ENCODE measurements around the gene RAB13. TPM values are rescaled to one million over a fixed set of nuclear protein-coding genes. Genes with fewer than 3 reads are reported as not detected.

The RAB13 gene
- total RNA-seq, 1 experiment from 2014 or later = 122 TPM

DNA sequence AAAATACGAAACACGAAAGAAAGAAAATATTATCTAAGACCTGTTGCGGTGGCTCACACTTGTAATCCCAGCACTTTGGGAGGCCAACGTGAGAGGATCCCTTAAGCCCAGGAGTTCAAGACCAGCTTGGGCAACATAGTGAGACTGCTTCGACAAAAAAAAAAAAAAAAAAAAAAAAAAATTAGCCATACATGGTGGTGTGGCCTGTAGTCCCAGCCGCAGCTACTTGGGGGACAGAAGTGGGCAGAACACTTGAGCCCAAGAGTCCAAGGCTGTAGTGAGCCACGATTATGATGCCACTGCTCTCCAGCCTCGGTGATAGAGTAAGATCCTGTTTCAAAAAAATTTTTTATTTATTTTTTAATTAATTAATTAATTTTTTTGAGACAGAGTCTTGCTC, 1.5 kb upstream of the RAB13 start:
- Histone ChIP-seq H3K23ac (ENCODE audit: insufficient read length, low read depth, low read length) (no peak overlapping the region), H4K8ac (replicated peaks; ENCODE audit: insufficient read length, low read depth, low read length) (no peak overlapping the region), H2AFZ (ENCODE audit: low read length) (no peak overlapping the region), H4K91ac (ENCODE audit: insufficient read length, low read depth, low read length) (no peak overlapping the region), H3K79me2 (ENCODE audit: insufficient read depth, low read length) (peaks cover 5% of the 10 kb centered on the region; the same call in 1 of the 2 replicates), H2BK12ac (ENCODE audit: insufficient read length, low read depth, low read length) (no peak overlapping the region), H2AK5ac (ENCODE audit: insufficient read length, low read length) (no peak overlapping the region), H3K14ac (ENCODE audit: insufficient read depth, low read length) (no peak overlapping the region), H3K4me1 (ENCODE audit: insufficient read depth, low read length) (no peaks in the 10 kb centered on the region), H3K79me1 (ENCODE audit: insufficient read depth, low read depth, low read length, poor library complexity, severe bottlenecking) (peaks cover 4% of the 10 kb centered on the region), H3K27ac (ENCODE audit: insufficient read length, low read depth, low read length) (no peak overlapping the region), H4K20me1 (ENCODE audit: control insufficient read depth, insufficient read depth, insufficient read length) (no peaks in the 10 kb centered on the region), H2BK20ac (ENCODE audit: low read depth, low read length, poor library complexity, severe bottlenecking) (no peak overlapping the region), H4K5ac (ENCODE audit: insufficient read length, low read depth, low read length) (no peak overlapping the region), H3K23me2 (ENCODE audit: insufficient read length, low read depth, low read length, poor library complexity, severe bottlenecking) (peaks cover 18% of the 10 kb centered on the region), H3K9me3 (ENCODE audit: control insufficient read depth, low read depth, low read length) (no peaks in the 10 kb centered on the region), H3K9ac (ENCODE audit: extremely low read depth, insufficient read length, low read length) (no peak overlapping the region), H3K18ac (ENCODE audit: insufficient read length, low read depth, low read length) (no peak overlapping the region), H2BK15ac (ENCODE audit: low read depth, low read length) (no peak overlapping the region), H3K4ac (ENCODE audit: low read depth, low read length) (no peak overlapping the region), H3K4me2 (ENCODE audit: insufficient read depth, insufficient read length, low read length) (no peak overlapping the region), H2BK120ac (ENCODE audit: low read depth, low read length, poor library complexity, severe bottlenecking) (no peak overlapping the region), H2BK5ac (ENCODE audit: insufficient read length, low read length) (no peak overlapping the region), H3T11ph (ENCODE audit: low read length) (no peak overlapping the region), H3K27me3 (ENCODE audit: insufficient read depth, low read length) (no peaks in the 10 kb centered on the region), H3K56ac (ENCODE audit: insufficient read length, low read depth, low read length) (no peak overlapping the region)
- peaks cover 28 to 39% (median 38%) of the 10 kb centered on the region in 3 experiments for H3K36me3 Mint-ChIP-seq (ENCODE audit: insufficient read depth in 1 of 3, low read depth in 3 of 3)
- no CpG with 5 or more reads among the region's 8 CpGs for WGBS (ENCODE audit: extremely low coverage, insufficient read length, low lambda C conversion rate)
- TF ChIP-seq, protein P1, sequence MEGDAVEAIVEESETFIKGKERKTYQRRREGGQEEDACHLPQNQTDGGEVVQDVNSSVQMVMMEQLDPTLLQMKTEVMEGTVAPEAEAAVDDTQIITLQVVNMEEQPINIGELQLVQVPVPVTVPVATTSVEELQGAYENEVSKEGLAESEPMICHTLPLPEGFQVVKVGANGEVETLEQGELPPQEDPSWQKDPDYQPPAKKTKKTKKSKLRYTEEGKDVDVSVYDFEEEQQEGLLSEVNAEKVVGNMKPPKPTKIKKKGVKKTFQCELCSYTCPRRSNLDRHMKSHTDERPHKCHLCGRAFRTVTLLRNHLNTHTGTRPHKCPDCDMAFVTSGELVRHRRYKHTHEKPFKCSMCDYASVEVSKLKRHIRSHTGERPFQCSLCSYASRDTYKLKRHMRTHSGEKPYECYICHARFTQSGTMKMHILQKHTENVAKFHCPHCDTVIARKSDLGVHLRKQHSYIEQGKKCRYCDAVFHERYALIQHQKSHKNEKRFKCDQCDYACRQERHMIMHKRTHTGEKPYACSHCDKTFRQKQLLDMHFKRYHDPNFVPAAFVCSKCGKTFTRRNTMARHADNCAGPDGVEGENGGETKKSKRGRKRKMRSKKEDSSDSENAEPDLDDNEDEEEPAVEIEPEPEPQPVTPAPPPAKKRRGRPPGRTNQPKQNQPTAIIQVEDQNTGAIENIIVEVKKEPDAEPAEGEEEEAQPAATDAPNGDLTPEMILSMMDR (conservative IDR thresholded peaks at IDR 0.05) = no peak
- H3K27ac Mint-ChIP-seq = no peak overlapping the region
- DNase-seq = no peak
- no peaks in the 10 kb centered on the region; a peak in 2 of 5 replicates for H3K9me3 Mint-ChIP-seq
- H3K4me1 Mint-ChIP-seq = peaks cover 27 to 28% of the 10 kb centered on the region in 2 experiments
- 0 out of 5 replicates have a peak overlapping the region, but pooled peaks of 1 of the 2 experiments have one; percentile 28 for H3K4me3 Mint-ChIP-seq
- H3K27me3 Mint-ChIP-seq (ENCODE audit: low read depth) = no peaks in the 10 kb centered on the region

Measured in H9 (cell line).